Esophagus muscularis mucosa (tissue), 4 donors: ENCODE data around the gene SELENOH.

Experiments used
- EP300 ChIP-seq: sonication (generic); formaldehyde crosslinking; IDR thresholded peaks from one replicate; pipeline ENCODE4 v1.6.1; 2017; ENCODE audit warnings: antibody characterized with exemption
- POLR2A ChIP-seq: fragments of 450-650 bp; IDR thresholded peaks from one replicate; pipeline ENCODE4 v1.6.1; 2017; ENCODE audit warnings: antibody characterized with exemption, moderate library complexity, mild to moderate bottlenecking, low read depth
- POLR2AphosphoS5 ChIP-seq, 2 donors: sonication (generic); formaldehyde crosslinking; IDR thresholded peaks; one replicate each; pipeline ENCODE4 v1.6.1; 2017; ENCODE audit warnings: antibody characterized with exemption in 2 of 2
- TF ChIP-seq, protein P1 (sequence below), 3 experiments: fragments of 200-600 bp in 2 of 3; fragments of 450-650 bp in 1 of 3; sonication (generic) in 2 of 3; IDR thresholded peaks; one replicate each; pipeline ENCODE4 v1.5.1; 2017 to 2019; ENCODE audit warnings: antibody characterized with exemption in 3 of 3, mild to moderate bottlenecking in 2 of 3, moderate library complexity in 1 of 3

DNA sequence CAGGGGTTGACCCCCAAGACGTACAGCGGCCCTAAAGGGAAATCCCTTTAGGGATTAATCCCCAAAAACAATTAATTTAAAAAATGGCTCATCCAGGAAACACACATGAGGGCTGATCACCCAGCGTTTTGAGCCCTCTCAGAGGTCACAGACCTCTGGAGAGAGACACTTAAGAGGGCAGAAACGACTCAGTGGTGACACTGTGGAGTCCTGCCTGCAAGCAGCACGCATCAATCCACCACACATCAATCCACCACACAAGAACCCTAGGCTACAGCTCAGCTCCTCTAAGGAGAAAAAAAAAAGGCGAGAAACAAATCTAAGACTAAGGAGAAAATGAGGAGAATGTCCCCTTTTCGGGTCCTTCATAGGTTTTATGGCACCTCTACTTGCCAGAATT, 12.5 kb upstream of the SELENOH start:
- TF ChIP-seq POLR2A (no peak), POLR2AphosphoS5 (IDR thresholded peaks at IDR 0.05) (no peak), EP300 (no peak)
- TF ChIP-seq, protein P1, sequence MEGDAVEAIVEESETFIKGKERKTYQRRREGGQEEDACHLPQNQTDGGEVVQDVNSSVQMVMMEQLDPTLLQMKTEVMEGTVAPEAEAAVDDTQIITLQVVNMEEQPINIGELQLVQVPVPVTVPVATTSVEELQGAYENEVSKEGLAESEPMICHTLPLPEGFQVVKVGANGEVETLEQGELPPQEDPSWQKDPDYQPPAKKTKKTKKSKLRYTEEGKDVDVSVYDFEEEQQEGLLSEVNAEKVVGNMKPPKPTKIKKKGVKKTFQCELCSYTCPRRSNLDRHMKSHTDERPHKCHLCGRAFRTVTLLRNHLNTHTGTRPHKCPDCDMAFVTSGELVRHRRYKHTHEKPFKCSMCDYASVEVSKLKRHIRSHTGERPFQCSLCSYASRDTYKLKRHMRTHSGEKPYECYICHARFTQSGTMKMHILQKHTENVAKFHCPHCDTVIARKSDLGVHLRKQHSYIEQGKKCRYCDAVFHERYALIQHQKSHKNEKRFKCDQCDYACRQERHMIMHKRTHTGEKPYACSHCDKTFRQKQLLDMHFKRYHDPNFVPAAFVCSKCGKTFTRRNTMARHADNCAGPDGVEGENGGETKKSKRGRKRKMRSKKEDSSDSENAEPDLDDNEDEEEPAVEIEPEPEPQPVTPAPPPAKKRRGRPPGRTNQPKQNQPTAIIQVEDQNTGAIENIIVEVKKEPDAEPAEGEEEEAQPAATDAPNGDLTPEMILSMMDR (IDR thresholded peaks at IDR 0.05), result no peak
